ENCODE results near the gene BUB1B. TPM values are rescaled to one million over a fixed set of nuclear protein-coding genes. Genes with fewer than 3 reads are reported as not detected.
"Not testable (repeated sequence)": the region's sequence is repeated elsewhere in the genome, so short reads cannot be mapped to it uniquely, and the experiment has no call there.

Gene BUB1B
- total RNA-seq, 3 donors from 2014 or later, result 12.1 to 17.4 (median 15.6) TPM

DNA sequence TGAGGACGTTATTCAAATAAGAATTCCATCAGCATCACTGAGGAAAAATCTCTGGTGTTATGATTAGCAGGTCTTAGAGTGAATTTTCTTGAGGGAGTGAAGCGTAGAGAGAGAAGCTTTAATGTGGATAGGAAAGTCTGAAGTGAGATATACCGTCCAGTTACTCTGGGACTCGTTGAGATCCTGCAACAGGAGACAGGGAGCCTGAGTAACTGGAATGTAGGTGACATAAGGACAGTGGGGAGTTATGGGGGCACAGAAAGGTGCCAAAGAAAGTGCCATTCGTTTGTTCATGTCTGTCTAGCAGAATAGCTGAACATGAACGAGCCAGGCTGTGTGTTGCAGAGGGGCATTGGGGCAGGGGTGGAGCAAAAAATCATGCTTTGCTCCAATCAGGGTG is 9.4 kb upstream of the BUB1B start:
- no peaks in the 10 kb centered on the region for H3K9me3 Mint-ChIP-seq
- H3K36me3 Mint-ChIP-seq (ENCODE audit: insufficient read depth), result no peaks in the 10 kb centered on the region
- H3K27me3 Mint-ChIP-seq (ENCODE audit: low read depth), result no peaks in the 10 kb centered on the region
- H3K4me1 Mint-ChIP-seq (ENCODE audit: low read depth), result no peaks in the 10 kb centered on the region
- DNase-seq (no peak), ATAC-seq (no peak)
- no peak overlapping the region for H3K4me3 Mint-ChIP-seq

DNA sequence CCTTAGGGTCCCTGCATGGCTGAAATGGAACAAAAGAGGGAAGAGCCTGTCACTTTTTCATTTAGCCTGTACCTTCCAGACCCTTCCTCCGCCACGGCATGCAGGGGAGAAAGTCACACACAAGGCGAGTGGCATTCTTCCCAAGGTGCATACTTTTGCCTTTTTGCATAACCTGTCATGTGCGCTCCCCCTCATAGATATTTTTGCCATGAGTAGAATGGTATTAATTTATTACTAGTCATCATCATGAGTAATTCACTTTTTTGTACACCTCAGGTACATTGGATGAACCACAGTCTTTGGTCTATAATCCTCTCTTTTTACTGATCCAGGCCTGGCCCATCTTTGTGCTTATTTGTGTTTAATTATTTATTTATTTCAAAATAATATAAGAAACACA is 8.9 kb upstream of the BUB1B start:
- H3K4me3 Mint-ChIP-seq, result no peak overlapping the region
- DNase-seq (no peak), ATAC-seq (no peak)
- no peaks in the 10 kb centered on the region for H3K9me3 Mint-ChIP-seq
- H3K27me3 Mint-ChIP-seq (ENCODE audit: low read depth), result no peaks in the 10 kb centered on the region
- H3K36me3 Mint-ChIP-seq (ENCODE audit: insufficient read depth), result no peaks in the 10 kb centered on the region
- no peaks in the 10 kb centered on the region for H3K4me1 Mint-ChIP-seq (ENCODE audit: low read depth)

DNA sequence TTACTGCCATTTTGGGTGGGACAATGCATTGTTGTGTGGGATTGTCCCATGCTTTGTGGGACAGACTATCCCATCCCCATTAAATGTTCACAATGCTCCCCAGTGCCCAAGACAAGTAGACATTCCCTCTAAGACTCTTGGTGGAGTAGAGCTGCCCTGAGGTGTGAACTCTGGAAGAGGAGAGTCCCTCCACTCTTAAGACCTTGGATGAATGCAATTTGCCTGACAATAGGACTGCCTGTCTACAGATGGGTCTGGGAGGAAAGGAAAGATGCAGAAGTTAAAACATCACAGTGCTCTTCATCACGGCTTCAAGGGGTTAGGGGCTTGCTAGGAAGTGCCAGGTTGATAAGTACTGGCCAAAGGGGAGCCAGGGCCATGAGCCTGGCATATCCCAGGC is 6.0 kb upstream of the BUB1B start:
- not testable (repeated sequence) for H3K4me1 Mint-ChIP-seq (ENCODE audit: low read depth); H3K36me3 Mint-ChIP-seq (ENCODE audit: insufficient read depth); H3K27me3 Mint-ChIP-seq (ENCODE audit: low read depth); H3K9me3 Mint-ChIP-seq; H3K4me3 Mint-ChIP-seq; DNase-seq; ATAC-seq

DNA sequence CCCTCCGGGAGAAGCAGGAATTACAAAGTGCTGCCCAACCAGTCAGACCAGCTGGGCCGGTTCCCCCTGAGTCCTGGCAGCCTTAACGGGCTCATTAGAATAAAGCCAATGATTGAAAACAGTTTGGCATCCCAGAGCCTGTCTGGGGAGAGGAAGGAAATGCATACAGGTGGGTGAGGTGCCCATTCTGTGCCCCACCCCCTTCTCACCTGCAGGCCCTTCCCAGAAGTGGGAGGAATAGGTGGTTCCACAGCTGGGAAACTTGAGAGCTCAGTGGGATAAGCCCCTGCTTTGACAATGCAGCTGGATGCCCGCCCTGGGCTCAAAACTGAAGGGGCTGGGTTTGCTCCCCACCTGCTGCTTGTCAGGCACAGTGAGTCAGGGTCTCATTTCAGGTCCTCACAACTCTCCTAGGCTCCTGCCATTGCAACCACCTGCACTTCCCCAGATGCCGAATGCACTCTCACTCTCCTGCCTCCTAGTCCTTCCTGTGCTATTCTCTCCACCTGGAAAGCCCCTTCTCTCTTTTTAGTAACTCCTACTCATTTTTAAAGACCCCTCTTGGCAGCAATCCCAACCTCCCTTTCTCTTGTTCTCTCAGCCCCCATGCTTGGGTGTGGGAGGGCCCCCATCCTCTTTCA is 5.5 kb upstream of the BUB1B start:
- no peak for ATAC-seq
- no peak for DNase-seq
- Mint-ChIP-seq H3K9me3 (no peaks in the 10 kb centered on the region), H3K27me3 (ENCODE audit: low read depth) (no peaks in the 10 kb centered on the region), H3K4me1 (ENCODE audit: low read depth) (no peaks in the 10 kb centered on the region), H3K4me3 (peak overlapping the region; percentile 31), H3K36me3 (ENCODE audit: insufficient read depth) (no peaks in the 10 kb centered on the region)

DNA sequence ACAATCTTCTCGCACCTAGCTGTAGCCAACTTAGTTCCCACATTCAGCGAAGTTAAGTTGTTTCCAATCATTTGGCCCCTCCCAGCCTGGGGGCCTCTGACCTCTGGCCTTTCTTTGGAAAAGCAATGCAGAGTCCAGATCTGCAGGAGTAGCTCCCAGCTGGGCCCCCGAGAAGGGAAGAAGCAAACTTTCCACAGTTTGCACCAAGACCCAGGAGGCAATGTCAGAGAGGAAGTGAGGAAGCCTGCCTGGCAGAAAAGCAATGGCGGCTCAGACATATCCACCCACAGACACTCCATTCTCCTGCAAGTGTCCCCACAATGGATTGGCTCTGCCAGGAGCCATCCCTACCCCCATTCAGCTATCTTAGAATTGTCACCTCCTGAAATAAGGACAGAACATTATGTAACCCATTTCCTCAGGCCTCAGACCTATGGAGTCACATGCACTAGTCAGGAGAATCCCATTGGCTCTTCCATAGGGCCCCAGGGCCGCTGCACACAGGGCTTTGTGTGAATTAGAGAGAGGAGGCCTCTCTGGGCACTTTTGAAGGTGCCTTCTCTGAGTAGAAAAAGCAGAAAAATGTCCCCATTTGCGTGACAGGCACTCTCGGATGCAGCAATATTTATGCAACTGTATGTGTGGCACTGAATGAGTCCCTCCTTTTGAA is 3.0 kb upstream of the BUB1B start:
- H3K36me3 Mint-ChIP-seq (ENCODE audit: insufficient read depth), result no peaks in the 10 kb centered on the region
- no peaks in the 10 kb centered on the region for H3K4me1 Mint-ChIP-seq (ENCODE audit: low read depth)
- H3K9me3 Mint-ChIP-seq, result no peaks in the 10 kb centered on the region
- H3K4me3 Mint-ChIP-seq, result no peak overlapping the region
- DNase-seq (no peak), ATAC-seq (no peak)
- no peaks in the 10 kb centered on the region for H3K27me3 Mint-ChIP-seq (ENCODE audit: low read depth)

DNA sequence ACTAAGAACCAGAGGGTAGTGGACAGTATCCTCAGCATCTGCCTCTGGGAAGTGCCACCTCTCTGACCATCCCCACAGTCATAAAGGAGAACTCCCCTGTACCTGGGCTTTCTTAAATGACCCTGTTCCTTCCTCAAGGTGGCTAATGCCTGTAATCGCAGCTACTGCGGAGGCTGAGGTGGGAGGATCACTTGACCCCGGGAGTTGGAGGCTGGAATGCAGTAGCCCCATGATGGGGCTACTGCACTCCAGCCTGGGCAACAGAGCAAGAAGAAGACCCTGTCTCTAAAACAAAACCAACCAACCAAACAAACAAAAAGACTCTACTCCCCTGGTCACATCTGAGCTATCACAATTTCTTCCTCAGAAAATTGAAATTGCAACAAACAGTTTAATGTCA is 848 bp upstream of the BUB1B start:
- Mint-ChIP-seq H3K4me3 (no peak overlapping the region), H3K36me3 (ENCODE audit: insufficient read depth) (no peaks in the 10 kb centered on the region), H3K4me1 (ENCODE audit: low read depth) (no peaks in the 10 kb centered on the region), H3K27me3 (ENCODE audit: low read depth) (no peaks in the 10 kb centered on the region), H3K9me3 (no peaks in the 10 kb centered on the region)
- ATAC-seq (no peak), DNase-seq (no peak)

DNA sequence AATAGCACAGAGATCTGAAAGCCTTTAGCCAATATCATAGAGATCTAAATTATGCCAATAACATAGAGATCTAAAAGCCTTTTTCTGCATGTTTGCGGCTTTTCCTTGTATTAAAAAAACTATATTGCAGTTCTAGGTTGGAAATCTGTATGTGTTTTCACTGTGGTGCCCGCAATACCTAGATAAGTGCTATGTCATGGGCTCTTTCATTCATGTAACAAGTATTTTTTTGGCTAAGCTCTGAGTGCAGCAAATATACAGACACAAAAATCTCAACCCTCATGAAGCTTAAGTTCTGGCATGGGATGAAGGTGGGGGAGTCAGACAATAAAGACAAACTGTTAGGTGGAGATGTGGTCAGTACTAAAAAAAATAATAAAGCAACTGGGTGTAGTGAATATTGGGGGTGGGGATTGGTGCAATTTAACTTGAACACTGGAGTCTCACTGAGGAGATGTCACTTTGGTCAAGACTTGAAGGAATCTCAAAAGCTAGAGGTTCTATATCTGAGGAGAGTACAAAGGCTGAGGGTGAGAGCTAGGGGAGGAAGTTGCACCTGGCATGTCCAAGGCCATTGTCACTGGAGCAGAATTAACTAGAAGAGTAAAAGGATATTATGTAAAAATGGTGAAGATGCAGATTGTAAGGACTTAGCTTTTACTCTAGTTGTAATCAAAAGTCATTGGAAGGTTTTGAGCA is 973 bp downstream of the BUB1B start:
- H3K9me3 Mint-ChIP-seq, result no peaks in the 10 kb centered on the region
- no peaks in the 10 kb centered on the region for H3K27me3 Mint-ChIP-seq (ENCODE audit: low read depth)
- no peak overlapping the region for H3K4me3 Mint-ChIP-seq
- no peaks in the 10 kb centered on the region for H3K36me3 Mint-ChIP-seq (ENCODE audit: insufficient read depth)
- DNase-seq (no peak), ATAC-seq (no peak)
- H3K4me1 Mint-ChIP-seq (ENCODE audit: low read depth), result no peaks in the 10 kb centered on the region

DNA sequence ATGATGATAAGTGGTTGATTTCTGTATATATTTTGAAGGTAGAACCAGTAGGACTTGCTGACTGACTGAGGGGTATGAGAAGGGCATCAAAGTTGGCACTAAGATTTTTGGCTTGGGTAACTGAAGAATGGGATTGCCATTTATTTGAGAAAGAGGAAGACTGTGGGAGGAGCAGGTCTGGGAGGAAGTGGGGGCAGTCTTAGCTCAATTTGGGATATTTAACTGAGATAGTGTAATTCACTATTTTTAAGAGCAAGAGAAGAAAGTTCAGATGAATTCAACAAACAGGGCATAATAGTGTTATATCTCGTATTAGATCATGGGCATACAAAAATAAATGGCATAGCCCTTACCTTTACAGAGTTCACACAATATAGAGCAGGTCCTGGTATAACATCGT is 1.7 kb downstream of the BUB1B start:
- H3K4me1 Mint-ChIP-seq (ENCODE audit: low read depth), result no peaks in the 10 kb centered on the region
- no peaks in the 10 kb centered on the region for H3K36me3 Mint-ChIP-seq (ENCODE audit: insufficient read depth)
- no peak overlapping the region for H3K4me3 Mint-ChIP-seq
- ATAC-seq (no peak), DNase-seq (no peak)
- no peaks in the 10 kb centered on the region for H3K9me3 Mint-ChIP-seq
- no peaks in the 10 kb centered on the region for H3K27me3 Mint-ChIP-seq (ENCODE audit: low read depth)

DNA sequence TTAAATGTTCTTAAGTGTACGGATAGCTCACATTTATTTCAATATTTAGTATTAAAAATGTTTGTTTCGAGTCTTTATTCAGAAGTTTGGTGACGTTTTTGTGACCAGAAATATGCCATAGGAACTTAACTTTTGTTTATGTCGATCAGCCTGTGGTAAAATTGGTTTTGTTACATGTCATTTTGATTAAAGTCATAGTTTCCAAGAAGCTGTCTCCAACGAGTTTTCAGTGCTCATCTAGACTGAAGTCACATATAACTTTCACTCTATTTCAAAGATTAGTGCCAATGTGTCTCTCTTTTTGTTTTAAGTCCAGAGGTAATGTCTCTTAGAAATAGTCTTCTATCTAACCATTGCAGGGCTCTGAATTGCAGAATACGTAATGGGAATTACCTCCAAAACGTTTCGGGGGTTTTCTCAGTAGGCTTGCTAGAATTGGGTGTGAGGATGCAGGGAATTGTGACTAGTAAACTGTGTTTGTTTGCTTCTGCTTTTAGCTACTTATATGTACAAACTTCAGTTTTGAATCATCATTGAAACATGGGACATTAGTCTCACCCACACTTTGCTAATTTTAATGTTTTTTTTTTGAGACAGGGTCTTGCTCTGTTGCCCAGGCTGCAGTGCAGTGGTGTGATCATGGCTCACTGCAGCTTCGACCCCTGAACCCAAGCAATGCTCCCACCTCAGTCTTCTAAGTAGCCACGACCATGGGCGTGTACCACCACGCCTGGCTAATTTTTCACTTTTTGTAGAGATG is 3.0 kb downstream of the BUB1B start:
- Mint-ChIP-seq H3K4me1 (ENCODE audit: low read depth) (no peaks in the 10 kb centered on the region), H3K9me3 (no peaks in the 10 kb centered on the region), H3K36me3 (ENCODE audit: insufficient read depth) (no peaks in the 10 kb centered on the region), H3K4me3 (no peak overlapping the region), H3K27me3 (ENCODE audit: low read depth) (no peaks in the 10 kb centered on the region)
- no peak for ATAC-seq
- DNase-seq, result no peak

DNA sequence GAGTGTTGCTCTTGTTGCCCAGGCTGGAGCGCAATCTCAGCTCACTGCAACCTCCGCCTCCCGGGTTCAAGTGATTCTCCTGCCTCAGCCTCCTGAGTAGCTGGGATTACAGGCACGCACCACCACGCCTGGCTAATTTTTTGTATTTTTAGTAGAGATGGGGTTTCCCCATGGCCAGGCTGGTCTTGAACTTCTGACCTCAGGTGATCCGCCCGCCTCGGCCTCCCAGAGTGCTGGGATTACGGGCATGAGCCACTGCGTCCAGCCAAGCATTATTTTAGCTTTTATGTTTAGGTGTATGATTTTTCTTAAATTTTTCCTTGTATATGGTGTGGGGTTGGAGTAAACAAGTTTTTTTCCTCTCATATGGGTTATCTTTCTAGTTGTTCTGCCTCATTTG is 6.5 kb downstream of the BUB1B start:
- H3K27me3 Mint-ChIP-seq (ENCODE audit: low read depth); H3K4me1 Mint-ChIP-seq (ENCODE audit: low read depth); ATAC-seq; H3K4me3 Mint-ChIP-seq; DNase-seq; H3K9me3 Mint-ChIP-seq; H3K36me3 Mint-ChIP-seq (ENCODE audit: insufficient read depth): not testable (repeated sequence)

DNA sequence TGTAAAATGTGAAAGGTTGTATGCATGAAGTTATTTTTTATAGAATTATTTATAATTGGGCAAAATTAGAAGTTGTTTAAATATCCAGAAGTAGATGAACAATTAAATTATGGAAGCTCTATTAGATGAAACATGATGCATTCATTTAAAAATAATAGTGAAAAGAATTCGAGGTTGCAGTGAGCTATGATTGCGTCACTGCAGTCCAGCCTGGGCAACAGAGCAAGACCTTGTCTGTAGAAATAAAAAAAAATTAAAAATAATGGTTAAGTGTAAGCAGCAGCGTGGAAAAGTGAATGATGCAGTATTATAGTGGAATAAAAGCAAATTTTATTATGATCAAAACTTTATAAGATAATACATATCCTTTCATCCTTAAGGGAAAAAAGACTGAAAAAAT is 14.3 kb downstream of the BUB1B start:
- Mint-ChIP-seq H3K4me3 (no peak overlapping the region), H3K4me1 (ENCODE audit: low read depth) (peaks cover 5% of the 10 kb centered on the region), H3K9me3 (no peaks in the 10 kb centered on the region), H3K27me3 (ENCODE audit: low read depth) (no peaks in the 10 kb centered on the region), H3K36me3 (ENCODE audit: insufficient read depth) (no peaks in the 10 kb centered on the region)
- no peak for ATAC-seq
- DNase-seq, result no peak

DNA sequence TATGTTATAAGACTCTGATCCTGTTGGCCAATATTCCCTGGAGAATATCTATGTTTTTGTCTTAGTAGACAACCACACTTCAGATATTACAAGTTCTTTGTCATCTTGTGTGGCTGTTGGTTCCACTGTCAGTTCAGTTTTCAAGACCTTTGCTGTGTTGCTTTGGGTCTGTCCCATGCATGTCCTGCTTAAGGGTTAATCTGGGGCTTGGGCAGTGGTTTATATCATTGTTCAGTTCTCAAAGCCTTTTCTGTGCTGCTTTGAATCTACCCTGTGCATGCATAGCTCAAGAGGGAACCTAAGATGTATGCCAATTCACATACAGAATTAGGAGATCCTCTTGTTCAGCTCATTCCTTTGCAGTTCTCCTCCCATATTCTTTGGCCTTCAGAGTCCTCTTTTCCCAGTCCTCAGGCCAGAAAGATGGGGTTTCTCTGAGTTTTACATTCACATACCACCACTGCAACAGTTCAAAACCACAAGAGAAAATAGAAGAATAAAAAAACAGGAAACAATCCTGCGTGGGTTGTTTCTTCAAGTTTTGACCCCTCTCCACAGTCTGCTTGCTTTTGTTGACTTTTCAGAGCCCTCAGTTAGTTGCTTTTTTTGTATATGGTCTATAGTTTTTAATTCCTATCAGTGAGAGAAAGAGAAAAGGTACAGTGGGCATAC is 21.6 kb downstream of the BUB1B start:
- Mint-ChIP-seq H3K4me1 (ENCODE audit: low read depth) (peaks cover 34% of the 10 kb centered on the region), H3K27me3 (ENCODE audit: low read depth) (no peaks in the 10 kb centered on the region), H3K4me3 (peak overlapping the region; percentile 40), H3K36me3 (ENCODE audit: insufficient read depth) (no peaks in the 10 kb centered on the region), H3K9me3 (no peaks in the 10 kb centered on the region)
- ATAC-seq (no peak), DNase-seq (no peak)

DNA sequence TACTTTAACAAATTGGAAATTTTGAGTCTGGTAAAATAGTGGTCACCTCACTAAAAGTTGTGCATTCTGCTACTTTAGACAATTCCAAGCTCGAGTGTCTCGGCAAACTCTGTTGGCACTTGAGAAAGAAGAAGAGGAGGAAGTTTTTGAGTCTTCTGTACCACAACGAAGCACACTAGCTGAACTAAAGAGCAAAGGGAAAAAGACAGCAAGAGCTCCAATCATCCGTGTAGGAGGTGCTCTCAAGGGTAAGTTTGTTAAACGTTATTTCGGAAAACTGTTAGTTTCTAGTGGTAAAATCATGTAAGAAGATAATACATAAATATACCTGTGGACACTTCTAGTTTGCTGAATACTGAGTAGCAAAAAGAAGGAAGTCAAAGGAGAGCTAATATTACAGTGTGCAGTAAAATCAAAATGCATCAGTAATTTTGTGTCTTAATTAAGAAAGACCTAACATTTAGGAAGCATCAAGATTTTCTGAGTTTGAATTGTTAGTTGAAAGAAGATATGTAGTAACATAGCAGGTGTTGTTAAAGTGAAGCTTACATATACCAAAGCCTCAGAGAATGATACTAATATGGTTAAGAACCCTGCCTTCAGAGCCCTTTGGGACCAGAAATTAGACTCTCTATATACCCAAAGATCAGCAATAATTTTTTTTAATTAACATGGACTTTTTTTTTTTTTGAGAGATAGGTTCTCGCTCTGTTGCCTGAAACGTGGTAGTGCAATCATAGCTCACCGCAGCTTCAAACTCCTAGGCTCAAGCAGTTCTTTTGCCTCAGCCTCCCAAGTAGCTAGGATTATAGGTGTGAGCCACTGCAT is 23.0 kb downstream of the BUB1B start:
- peak overlapping the region; percentile 4 for H3K4me3 Mint-ChIP-seq
- DNase-seq (no peak), ATAC-seq (no peak)
- no peaks in the 10 kb centered on the region for H3K36me3 Mint-ChIP-seq (ENCODE audit: insufficient read depth)
- no peaks in the 10 kb centered on the region for H3K27me3 Mint-ChIP-seq (ENCODE audit: low read depth)
- no peaks in the 10 kb centered on the region for H3K9me3 Mint-ChIP-seq
- H3K4me1 Mint-ChIP-seq (ENCODE audit: low read depth), result peaks cover 31% of the 10 kb centered on the region

Measured in activated T-cell treated with anti-CD3 and anti-CD28 coated beads, Interleukin-2, amount 50 U/mL, for 4 hours (primary cell).